HG02798 (cell line): ENCODE results near the gene PAFAH2.
"Not testable (repeated sequence)": the region's sequence is repeated elsewhere in the genome, so short reads cannot be mapped to it uniquely, and the experiment has no call there.

ENCODE experiments used
- ATAC-seq: cut with Tn5 transposase; IDR thresholded peaks from one replicate; pipeline ENCODE4 v1.9.1; 2021; ENCODE audit warnings: mild to moderate bottlenecking; ENCODE audit not compliant: unreplicated experiment, poor library complexity

The PAFAH2 gene

GRCh38 chr1:25943511-25943910, 54.4 kb downstream of the PAFAH2 start:
- not testable (repeated sequence) for ATAC-seq

GRCh38 chr1:25936947-25937346, 60.9 kb downstream of the PAFAH2 start:
- ATAC-seq = no peak

- ATAC-seq = no peak
Observed at GRCh38 chr1:25933479-25934365, 64.1 kb downstream of the PAFAH2 start.

- not testable (repeated sequence) for ATAC-seq
Observed at GRCh38 chr1:25932811-25933400, 65.0 kb downstream of the PAFAH2 start.

GRCh38 chr1:25932321-25932720, 65.5 kb downstream of the PAFAH2 start:
- ATAC-seq = no peak

GRCh38 chr1:25929016-25929415, 68.8 kb downstream of the PAFAH2 start:
- no peak for ATAC-seq

GRCh38 chr1:25927521-25928265, 70.2 kb downstream of the PAFAH2 start:
- no peak for ATAC-seq

- no peak for ATAC-seq
Observed at GRCh38 chr1:25926731-25927496, 70.9 kb downstream of the PAFAH2 start.

- no peak for ATAC-seq
Observed at GRCh38 chr1:25924454-25924853, 73.4 kb downstream of the PAFAH2 start.

GRCh38 chr1:25922971-25923552, 74.8 kb downstream of the PAFAH2 start:
- ATAC-seq = no peak

GRCh38 chr1:25922056-25922970, 75.5 kb downstream of the PAFAH2 start:
- no peak for ATAC-seq

GRCh38 chr1:25918615-25919014, 79.2 kb downstream of the PAFAH2 start:
- no peak for ATAC-seq

GRCh38 chr1:25917996-25918395, 79.9 kb downstream of the PAFAH2 start:
- ATAC-seq = no peak

- no peak for ATAC-seq
Observed at GRCh38 chr1:25916460-25916859, 81.4 kb downstream of the PAFAH2 start.

- ATAC-seq = no peak
Observed at GRCh38 chr1:25914074-25914995, 83.5 kb downstream of the PAFAH2 start.

GRCh38 chr1:25913206-25913605, 84.7 kb downstream of the PAFAH2 start:
- no peak for ATAC-seq

GRCh38 chr1:25912076-25912831, 85.6 kb downstream of the PAFAH2 start:
- ATAC-seq = no peak
